Measurements from ENCODE around the gene OSBPL5.

OSBPL5 gene

DNA sequence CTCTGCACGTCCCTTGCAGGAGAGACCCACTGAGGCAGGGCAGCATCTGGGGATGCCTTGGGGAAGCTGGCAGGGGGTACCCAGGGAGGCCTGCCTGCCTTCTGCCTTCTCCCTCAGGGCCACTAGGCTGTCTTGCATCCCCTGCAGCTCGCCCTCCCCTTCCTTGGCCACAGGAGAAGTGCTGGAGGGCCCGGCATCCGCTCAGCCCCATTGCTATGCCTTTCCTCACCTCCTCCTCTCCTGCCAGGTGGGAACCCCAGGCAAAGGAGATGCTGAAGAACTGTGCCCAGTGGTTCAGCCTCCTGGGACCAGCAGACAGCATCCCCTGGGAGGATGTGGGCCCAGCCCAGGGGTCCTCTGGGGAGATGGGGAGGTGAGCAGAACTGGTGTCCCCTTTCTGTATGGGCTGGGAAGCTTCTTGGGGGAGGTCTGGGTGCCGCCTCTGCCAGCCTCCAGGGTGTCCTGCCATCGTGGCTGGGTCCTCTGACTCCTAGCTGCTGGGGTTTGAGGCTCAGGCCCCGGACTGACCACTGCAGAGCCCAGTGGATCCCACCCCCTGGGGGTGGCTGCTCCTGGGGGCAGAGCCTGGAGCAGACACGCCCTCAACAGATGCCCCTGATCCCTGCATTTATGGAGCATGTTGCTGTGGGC is 32.9 kb upstream of the OSBPL5 start:
- in situ Hi-C loops (cut with MboI; ENCODE audit: low sequenced_read_pairs) = no loop called here

GRCh38 chr11:3197044-3197695 is 32.1 kb upstream of the OSBPL5 start:
- in situ Hi-C loops (cut with MboI; ENCODE audit: low sequenced_read_pairs) = no loop called here

DNA sequence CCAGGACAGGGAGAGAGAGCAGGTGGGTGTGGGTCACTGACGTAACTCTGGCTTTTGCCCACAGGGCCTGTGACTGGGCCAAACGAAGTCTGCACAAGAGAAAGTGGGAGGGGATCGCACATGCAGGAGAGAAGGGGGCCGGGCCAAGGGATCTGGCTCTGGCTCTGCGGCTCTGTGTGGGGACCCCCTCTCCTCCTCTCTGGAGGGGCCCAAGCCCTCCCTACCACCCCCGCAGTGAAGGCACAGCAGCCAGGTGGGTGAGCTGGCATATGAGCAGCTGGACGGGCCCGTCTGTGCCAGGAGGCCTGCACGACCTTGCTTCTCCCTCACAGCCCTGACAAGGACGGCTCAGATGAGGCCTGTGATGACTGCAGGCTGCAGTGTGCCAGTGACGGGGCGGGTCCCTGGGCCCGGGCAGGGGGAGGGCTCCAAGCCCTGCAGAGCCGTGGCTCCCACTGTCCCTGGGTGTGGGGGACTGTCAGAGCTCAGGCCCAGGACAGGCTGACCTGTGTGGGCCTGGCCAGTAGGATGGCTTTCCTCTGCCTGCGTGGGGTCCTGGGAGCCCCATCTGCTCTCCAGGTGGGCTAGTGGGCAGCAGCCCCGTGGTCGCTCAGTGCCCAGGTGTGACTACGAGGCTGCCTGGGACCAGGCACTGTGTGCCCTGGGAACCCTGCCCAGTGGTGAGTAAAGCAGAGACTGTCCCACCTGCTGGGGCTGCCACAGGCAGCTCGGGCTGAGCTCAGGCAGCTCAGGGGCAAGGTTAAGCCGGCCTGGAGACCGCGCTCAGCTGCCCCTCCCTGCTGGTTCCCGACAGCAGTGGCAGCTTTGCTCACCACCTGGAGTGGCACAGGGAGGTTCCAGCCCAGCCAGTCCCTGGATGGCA is 31.3 kb upstream of the OSBPL5 start:
- in situ Hi-C loops (cut with MboI; ENCODE audit: low sequenced_read_pairs) = no loop called here

DNA sequence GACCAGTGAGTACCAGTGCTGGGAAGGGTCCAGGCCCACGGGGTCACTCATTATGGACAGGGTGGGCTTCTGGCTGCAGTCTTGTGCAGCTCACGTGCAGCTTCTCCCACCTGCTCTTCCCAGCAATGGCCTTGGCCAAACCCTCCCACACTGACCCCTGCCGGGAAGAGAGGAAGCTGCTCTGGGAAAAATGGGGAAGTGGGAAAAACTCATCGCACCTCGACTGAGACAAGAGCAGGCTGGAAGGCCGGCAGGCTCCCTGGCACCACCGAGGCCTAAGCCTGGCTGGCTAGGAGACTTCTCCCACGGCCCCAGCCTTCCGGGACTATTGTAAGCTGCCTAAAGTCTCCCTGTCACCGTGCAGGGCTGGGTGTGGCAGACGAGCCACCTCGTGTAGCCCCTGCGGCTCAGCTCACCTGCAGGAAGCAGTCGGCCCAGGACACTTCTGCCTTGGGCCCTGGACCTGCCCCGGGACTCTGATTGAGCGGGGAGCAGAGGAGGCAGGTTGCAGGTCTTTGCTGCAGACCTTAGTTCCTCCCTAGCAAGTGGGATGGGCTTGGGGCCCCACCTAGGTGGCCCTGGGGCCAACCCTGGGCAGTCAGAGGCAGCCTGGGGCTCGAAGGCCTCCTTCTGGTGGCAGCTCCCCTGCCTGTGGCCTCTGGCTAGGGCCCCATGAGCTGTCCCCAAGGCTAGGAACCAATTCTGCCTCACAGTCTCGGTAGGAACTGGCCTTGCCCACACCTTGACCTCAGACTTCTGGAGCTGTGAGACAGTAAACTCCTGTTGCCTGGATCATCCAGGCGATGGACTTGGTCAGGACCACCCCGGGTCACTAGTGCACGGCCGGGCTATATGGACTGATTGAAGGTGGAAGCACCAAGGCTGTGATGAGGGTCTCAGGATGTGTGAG is 30.4 kb upstream of the OSBPL5 start:
- in situ Hi-C loops (cut with MboI; ENCODE audit: low sequenced_read_pairs) = no loop called here

DNA sequence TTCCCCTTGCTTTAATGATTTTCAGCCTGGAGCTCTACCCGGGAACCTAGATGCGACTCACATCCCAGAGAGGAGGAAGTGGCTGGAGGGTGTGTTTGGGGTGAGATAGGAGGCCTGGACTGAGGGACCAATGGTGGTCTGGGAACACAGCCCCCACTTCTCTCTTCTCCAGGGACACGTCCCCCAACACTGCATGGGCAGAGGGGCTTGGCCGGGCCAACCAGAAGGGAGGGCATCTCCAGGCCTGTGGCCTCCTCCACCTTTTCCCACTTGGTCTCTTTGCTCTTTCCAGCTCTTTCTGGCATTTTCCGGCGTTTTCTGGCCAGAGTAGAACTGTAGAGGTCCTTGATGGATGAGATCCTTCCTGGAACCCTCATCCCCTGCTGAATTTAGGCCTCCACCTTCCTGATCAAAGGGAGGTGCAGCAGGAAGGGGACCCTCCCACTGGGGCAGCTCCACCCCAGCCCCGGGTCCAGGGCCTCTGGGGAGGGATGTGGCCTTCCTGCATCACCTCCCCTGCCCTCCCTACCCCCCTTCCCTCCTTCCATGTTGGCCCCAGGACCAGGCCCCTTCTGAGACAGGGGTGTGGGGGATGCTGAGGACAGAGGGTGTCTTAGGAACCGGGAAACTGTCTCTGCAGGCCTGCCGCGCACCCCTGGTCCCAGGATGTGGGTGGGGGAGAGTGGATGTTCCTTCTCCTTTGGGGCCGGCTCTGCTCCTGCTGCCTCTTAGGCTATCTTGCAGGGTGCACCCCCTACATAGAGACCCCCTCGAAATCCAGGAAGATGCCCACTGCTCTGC is 29.1 kb upstream of the OSBPL5 start:
- in situ Hi-C loops (cut with MboI; ENCODE audit: low sequenced_read_pairs) = no loop called here

DNA sequence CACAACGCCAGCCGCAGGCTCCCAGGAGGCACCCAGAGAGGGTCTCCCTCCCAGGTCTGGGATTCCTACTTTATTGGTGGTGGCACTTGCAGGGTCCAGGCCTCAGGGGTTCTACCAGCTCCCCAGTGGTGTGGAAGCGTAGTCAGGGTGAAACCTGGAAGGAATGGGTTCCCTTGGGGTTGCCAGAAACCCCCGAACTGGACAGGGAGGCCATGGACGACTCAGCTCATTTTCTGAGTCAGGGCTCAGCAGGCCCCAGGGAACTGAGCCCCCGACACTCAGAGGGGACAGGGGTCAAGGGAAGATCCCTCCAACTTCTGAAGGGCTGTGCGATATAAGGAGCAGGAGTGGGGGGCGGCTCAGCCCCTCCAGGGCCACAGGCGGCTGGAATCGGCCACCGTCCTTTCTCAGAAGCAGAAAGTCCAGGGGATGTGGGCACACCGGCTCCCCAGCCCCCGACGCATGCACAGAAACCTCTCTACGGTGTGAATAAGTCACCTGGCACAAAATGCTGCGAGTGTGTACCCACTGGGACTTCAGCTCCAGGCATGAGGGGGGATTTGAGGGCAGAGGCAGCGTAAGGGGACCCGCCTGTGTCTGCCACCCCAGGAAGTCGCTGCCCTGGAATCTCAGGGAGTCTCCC is 28.4 kb upstream of the OSBPL5 start:
- in situ Hi-C loops (cut with MboI; ENCODE audit: low sequenced_read_pairs) = no loop called here

- in situ Hi-C loops (cut with MboI; ENCODE audit: low sequenced_read_pairs) = no loop called here
These were observed 27.6 kb upstream of the OSBPL5 start for GRCh38 chr11:3192511-3193372.

GRCh38 chr11:3191586-3192324 is 26.6 kb upstream of the OSBPL5 start:
- in situ Hi-C loops (cut with MboI; ENCODE audit: low sequenced_read_pairs) = no loop called here

DNA sequence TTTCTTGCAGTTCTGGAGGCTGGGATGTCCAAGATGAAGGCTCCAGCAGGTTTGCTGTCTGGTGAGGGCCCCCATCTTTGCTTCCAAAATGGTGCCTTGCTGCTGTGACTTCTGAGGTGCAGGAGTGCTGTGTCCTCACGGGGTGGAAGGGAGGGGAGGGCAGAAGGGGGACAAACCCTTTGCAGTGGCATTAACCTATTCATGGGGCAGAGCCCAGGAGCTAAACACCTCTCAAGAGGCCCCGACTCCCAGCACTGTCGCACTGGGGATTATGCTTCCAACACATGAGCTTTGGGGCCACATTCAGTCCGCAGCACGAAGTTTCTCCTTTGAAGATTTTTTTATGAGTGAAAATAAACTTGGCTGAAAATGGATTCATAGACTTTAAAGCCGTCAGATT is 25.5 kb upstream of the OSBPL5 start:
- in situ Hi-C loops (cut with MboI; ENCODE audit: low sequenced_read_pairs) = no loop called here

DNA sequence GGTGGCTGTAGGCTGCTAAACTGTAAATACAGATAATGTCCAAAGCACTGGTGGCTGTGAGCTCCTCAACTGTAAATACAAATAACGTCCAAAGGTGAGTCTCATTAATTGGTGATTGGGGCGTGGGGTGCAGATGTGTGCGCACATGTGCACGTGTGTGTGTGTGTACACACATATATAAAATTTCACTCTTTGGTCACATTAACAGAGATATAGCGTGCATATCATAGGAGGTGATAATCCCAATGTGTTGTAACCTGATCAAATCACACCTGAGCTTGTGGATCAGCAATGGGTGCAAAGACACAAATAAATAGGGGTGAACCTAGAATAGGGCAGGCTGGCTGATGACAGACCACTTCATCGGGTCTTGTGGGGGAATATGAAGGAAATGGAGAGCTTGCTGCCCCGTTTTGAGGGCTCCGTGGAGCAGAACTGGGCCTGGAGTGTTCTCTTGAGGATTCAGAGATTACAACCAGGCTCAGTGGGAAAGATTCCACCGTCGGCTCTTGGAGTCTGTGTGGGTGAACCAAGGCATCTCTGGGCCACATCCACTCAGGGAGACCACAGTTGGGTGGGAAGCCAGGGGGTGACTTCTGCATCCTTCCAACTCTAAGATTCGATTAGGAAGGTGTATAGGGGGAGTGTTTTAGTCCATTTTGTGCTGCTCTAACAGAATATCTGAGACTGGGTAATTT is 24.9 kb upstream of the OSBPL5 start:
- in situ Hi-C loops (cut with MboI; ENCODE audit: low sequenced_read_pairs) = no loop called here

DNA sequence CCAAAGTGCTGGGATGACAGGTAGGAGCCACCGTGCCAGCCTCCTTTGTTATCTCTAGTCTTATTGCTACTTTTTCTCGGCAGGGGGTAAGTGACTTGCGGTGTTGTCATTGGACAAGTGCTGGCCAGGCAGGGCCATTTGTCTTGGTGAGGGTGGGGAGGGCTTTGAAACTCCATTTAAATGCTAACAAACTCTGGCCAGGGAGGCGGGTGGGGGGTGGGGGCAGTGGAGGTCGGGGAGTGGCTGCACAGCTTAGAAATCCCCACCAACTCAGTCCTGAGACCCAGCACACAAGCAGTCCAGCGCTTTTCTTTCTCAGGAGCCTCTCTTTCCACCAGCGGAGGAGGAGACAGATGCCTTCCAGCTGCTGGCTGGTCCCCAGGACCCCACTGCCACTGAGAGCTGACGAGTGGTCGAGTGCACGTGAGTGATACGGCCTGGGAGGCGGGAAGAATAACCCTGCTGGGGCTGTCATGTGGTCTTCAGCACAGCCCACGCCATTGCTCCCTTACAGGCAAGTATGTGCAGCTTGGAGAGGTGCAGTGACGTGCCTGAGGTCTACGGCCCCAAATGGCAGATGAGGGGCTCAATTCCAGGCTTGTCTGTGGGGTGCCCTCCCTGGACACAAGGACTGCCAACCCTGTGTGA is 24.2 kb upstream of the OSBPL5 start:
- in situ Hi-C loops (cut with MboI; ENCODE audit: low sequenced_read_pairs) = no loop called here

- in situ Hi-C loops (cut with MboI; ENCODE audit: low sequenced_read_pairs) = no loop called here
These were observed 23.5 kb upstream of the OSBPL5 start for GRCh38 chr11:3188496-3189195.

GRCh38 chr11:3186166-3186953 is 21.2 kb upstream of the OSBPL5 start:
- in situ Hi-C loops (cut with MboI; ENCODE audit: low sequenced_read_pairs) = no loop called here

DNA sequence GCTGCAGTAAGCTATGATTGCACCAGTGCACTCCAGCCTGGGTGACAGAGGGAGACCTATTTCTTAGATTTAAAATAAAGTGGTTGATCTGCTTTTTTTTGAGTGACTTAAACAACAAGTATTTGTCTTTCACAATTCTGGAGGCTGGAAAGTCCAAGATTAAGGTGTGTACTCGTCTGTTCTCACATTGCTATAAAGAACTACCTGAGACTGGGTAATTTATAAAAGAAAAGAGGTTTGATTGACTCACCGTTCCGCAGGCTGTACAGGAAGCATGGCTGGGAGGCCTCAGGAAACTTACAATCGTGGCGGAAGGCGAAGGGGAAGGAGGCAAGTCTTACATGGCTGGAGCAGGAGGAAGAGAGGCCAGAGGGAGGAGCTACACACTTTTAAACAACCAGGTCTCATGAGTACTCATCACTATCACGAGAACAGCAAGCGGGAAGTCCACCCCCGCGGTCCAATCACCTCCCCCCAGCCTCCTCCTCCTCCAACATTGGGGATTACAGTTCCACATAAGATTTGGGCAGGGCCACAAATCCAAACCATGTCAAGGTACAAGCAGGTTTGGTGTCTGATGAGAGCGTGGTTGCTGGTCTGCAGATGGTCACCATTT is 19.7 kb upstream of the OSBPL5 start:
- in situ Hi-C loops (cut with MboI; ENCODE audit: low sequenced_read_pairs) = no loop called here

DNA sequence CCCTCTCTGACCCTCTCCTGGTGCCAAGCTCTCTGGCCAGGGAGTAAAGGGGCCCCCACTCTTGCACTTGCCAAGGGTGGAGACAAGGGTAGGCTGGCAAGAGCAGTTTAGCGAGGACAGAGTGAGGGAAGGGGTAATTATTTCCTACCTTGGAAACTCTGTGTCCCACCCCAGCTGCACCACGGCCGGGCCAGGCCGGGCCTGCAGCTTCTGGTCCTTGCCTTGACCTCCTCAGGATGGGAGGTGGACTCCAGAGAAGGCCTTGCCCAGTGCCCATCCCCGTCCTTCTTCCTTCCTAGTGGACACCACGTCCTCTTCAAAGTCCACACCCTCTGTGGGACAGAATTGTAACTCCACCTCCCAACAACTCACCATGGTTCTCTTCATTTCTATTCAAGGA is 18.4 kb upstream of the OSBPL5 start:
- in situ Hi-C loops (cut with MboI; ENCODE audit: low sequenced_read_pairs) = no loop called here
